ENCODE data around the gene ADCY5.

DNA sequence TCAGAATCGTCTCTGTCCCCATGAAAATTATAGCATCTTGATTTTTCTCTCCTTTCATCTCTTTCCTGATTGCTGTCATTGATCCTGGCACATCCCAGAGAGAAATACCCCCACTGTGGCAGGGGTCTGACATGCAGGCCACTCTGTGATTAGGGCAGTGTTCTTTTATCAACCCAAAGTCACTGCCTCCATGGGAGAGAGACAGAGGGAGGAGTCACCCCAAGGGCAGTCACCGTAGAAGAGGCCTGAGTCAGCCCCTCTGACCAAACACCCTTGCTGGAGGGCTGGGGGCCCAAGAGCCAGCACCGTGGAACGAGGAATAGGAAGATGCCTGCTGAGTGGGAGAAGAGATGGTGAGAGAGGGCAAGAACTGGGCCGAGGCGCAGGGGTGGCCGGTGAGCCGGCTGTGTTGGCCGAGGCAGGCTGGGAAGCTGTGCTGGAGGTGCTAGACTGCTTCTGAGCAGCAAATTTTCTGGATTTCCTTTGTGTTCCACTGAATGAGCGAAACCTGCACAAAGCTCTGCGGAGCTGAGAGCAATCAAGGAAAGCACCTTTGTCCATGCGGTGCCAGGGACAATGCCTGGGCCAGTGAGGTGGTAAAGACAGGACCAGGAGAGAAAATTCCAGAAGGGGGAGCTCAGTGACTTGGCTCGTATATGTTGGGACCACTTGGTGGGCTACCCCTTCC, 103.8 kb downstream of the ADCY5 start:
- TF ChIP-seq YY1 (IDR thresholded peaks at IDR 0.05; ENCODE audit: insufficient read depth, insufficient read length) (no peak), ZNF274 (IDR thresholded peaks at IDR 0.05; ENCODE audit: low read depth, low read length) (no peak)

Measured in NT2/D1 (cell line).